Heart left ventricle (tissue), 16 donors: ENCODE data around the gene CTDP1. TPM values are rescaled to one million over a fixed set of nuclear protein-coding genes. Genes with fewer than 3 reads are reported as not detected.
A peak's percentile ranks its signal among the peaks of the same experiment; 100 is the strongest.

Source experiments
- ATAC-seq, 4 donors: fragments of 200-7000 bp; cut with Tn5 transposase; one replicate each; pipeline ENCODE4 v1.9.1; 2020 to 2022; ENCODE audit warnings: moderate library complexity in 4 of 4, mild to moderate bottlenecking in 3 of 4, moderate number of reproducible peaks in 1 of 4
- DNase-seq, 5 donors: peaks; one replicate each; pipeline ENCODE4 v3.0.0-alpha.2; 2020
- H3K27ac ChIP-seq, 12 donors: fragments of 200-600 bp; sonication (generic) in 4 of 12; one replicate each; pipeline versions ENCODE4 v1.5.0 to v1.8.0; 2016 to 2022; ENCODE audit warnings: mild to moderate bottlenecking in 2 of 12
- H3K27me3 ChIP-seq, 9 donors: fragments of 200-600 bp; sonication (generic) in 2 of 9; one replicate each; pipeline versions ENCODE4 v1.5.1 to v1.8.0; 2016 to 2022; ENCODE audit warnings: mild to moderate bottlenecking in 3 of 9
- H3K36me3 ChIP-seq, 9 donors: fragments of 200-600 bp; sonication (generic) in 2 of 9; one replicate each; pipeline versions ENCODE4 v1.5.0 to v1.8.0; 2018 to 2022; ENCODE audit warnings: mild to moderate bottlenecking in 2 of 9
- H3K4me1 ChIP-seq, 12 donors: fragments of 200-600 bp; sonication (generic) in 4 of 12; one replicate each; pipeline versions ENCODE4 v1.5.0 to v1.8.0; 2016 to 2022; ENCODE audit warnings: mild to moderate bottlenecking in 3 of 12
- H3K4me3 ChIP-seq, 12 donors: fragments of 200-600 bp; sonication (generic) in 4 of 12; one replicate each; pipeline versions ENCODE4 v1.5.0 to v1.8.0; 2017 to 2022; ENCODE audit warnings: mild to moderate bottlenecking in 9 of 12, moderate library complexity in 4 of 12
- H3K9me3 ChIP-seq, 12 donors: fragments of 200-600 bp; sonication (generic) in 4 of 12; one replicate each; pipeline versions ENCODE4 v1.5.0 to v1.8.0; 2016 to 2022; ENCODE audit warnings: mild to moderate bottlenecking in 1 of 12
- CTCF ChIP-seq, 12 donors: fragments of 200-600 bp; sonication (generic) in 4 of 12; IDR thresholded peaks; one replicate each; pipeline versions ENCODE4 v1.5.0 to v1.8.0; 2018 to 2022; ENCODE audit warnings: antibody characterized with exemption in 12 of 12, mild to moderate bottlenecking in 5 of 12
- POLR2A ChIP-seq, 2 donors: fragments of 450-650 bp; IDR thresholded peaks; one replicate each; pipeline ENCODE4 v1.6.1; 2017; ENCODE audit warnings: antibody characterized with exemption in 2 of 2, mild to moderate bottlenecking in 2 of 2, moderate library complexity in 2 of 2
- WGBS, 4 donors: extraction: QIAGEN DNeasy Blood & Tissue Kit in 2 of 4; methylation state at CpG; one replicate each; pipeline versions ENCODE4 v1.1.5 to v1.1.7; 2013 to 2018; 5-methylcytosine and 5-hydroxymethylcytosine counted together
- intact Hi-C, 10 donors: fragments of 100-400 bp; cut with DNase I; formaldehyde crosslinking; loops; one replicate each; pipeline versions ENCODE4 v1.11.1 to v1.14.2; 2022
- polyA plus RNA-seq, 2 donors: library from polyadenylated mRNA; stranded (reverse); fragments of 200-250 nt; gene quantifications; one replicate each; pipeline ENCODE4 v1.2.3, GENCODE V29; 2013
- total RNA-seq, 9 donors: library from RNA; depleted of rRNA in 2 of 9; stranded (reverse); fragments of >200 nt in 2 of 9; fragmentation: NEBNext Ultra II Directional in 3 of 9; extraction: Animal tissue kit (Norgen Biotek cat#: 25700) in 3 of 9; gene quantifications; one replicate each; pipeline versions ENCODE4 v1.1.0 to v1.2.4, GENCODE V29; 2016 to 2023
- donor health status: ischemic (EF 13 %, LVEDD 7.1; RV severe dilation, severe dysfunction).
- donor health status: healthy with polysubstance abuse.
- donor health status: DM: no; HTN: yes; CAD: no.
- donor health status: DM: no; HTN: no; CAD: no.
- donor health status: ischemic (EF 25% LVEDD 6.9; RV normal size, moderate dysfunction).
- donor health status: ischemic (EF 25% LVEDD 5.7; RV mildly dilated, moderate dysfunction).
- donor health status: healthy.
- donor health status: DM: yes; HTN: yes; CAD: no.
- donor health status: ischemic (EF 35%, LVEDD 5.7; RV mildly dilated, moderate dysfunction).
- donor health status: nonischemic (EF 11% LVEDD 7.7; RV severe dilation, severe dysfunction).
- donor health status: DM: yes; HTN: yes; CAD: no.
- donor health status: PGD.
- donor health status: ischemic (EF 29% LVEDD 5.4; RV normal size, mild dysfunction).
- donor health status: nonischemic (EF 23%, LVEDD 6.1; RV moderate dilation, normal function).

Gene CTDP1
- total and polyA plus RNA-seq, 11 donors = 6.0 to 17.1 (median 10.3) TPM

DNA sequence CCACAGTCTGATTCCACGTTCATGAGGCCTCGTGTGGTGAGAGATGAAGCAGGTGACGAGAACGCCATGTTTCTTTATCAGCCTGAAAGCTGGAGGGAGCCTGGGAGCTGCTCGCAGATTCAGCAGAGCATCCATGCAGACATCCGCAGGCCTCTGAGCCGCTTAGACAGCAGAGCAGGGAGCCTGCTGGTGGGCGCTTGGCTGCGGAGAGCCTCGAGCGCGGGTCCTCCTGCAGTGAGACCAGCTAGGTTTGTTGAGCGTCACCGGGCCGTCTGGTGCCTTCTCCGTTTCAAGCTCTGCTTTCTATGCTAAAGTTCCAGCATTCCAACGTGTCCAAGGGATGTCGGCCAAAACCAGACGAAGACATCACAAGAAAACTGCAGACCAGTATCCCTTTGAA is 27.6 kb downstream of the CTDP1 start:
- 91 to 94% (median 92%) methylated on average over 19 of the region's 19 CpGs for WGBS, 4 donors
- peak in 1 of 5 donors; percentile 1 for DNase-seq
- no peaks in the 10 kb centered on the region for H3K9me3 ChIP-seq
- no peak overlapping the region for H3K4me3 ChIP-seq
- TF ChIP-seq POLR2A (IDR thresholded peaks at IDR 0.05) (no peak), CTCF (IDR thresholded peaks at IDR 0.05) (no peak)
- ATAC-seq = no peak
- H3K4me1 ChIP-seq = no peaks in the 10 kb centered on the region
- no peaks in the 10 kb centered on the region for H3K27me3 ChIP-seq
- no peak overlapping the region for H3K27ac ChIP-seq
- intact Hi-C loops = no loop called here
- H3K36me3 ChIP-seq = peaks cover 0 to 97% (median 67%) of the 10 kb centered on the region in 9 donors

DNA sequence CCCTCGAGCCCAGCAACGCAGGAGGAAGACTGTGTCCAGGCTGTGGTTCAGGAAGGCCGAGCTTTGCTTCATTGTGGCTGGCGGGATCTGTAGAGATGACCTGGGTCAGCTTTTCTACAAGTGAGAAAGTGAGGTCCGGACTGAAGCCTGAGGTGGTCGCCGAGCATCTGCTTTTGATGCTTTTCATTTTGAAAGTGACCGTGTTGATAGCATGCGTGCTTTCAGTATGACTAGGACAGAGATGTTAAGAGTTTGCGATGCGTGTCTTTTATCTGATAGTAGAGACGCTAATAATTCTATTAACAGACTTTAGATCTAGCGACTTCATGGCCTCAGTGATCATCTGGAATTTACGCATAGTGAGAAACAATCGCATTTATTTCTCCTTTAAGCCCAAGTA is 28.1 kb downstream of the CTDP1 start:
- peaks cover 0 to 99% (median 70%) of the 10 kb centered on the region in 9 donors for H3K36me3 ChIP-seq

GRCh38 chr18:79708412-79708811 is 28.8 kb downstream of the CTDP1 start:
- ATAC-seq (no peak), DNase-seq (peak in 1 of 5 donors; percentile 9)
- H3K27me3 ChIP-seq = no peaks in the 10 kb centered on the region
- intact Hi-C loops = no loop called here
- H3K9me3 ChIP-seq = no peaks in the 10 kb centered on the region
- no peak overlapping the region for H3K27ac ChIP-seq
- no peak overlapping the region for H3K4me3 ChIP-seq
- TF ChIP-seq CTCF (IDR thresholded peaks at IDR 0.05) = no peak
- no peak for TF ChIP-seq POLR2A (IDR thresholded peaks at IDR 0.05)
- 94 to 96% (median 95%) methylated on average over 21 of the region's 21 CpGs for WGBS, 4 donors
- no peaks in the 10 kb centered on the region for H3K4me1 ChIP-seq
- peaks cover 0 to 99% (median 73%) of the 10 kb centered on the region in 9 donors for H3K36me3 ChIP-seq

More for the DNA sequence above, 28.1 kb downstream of the CTDP1 start:
- TF ChIP-seq POLR2A (IDR thresholded peaks at IDR 0.05) = no peak
- TF ChIP-seq CTCF (IDR thresholded peaks at IDR 0.05) = no peak
- Histone ChIP-seq H3K4me3 (no peak overlapping the region), H3K27me3 (no peaks in the 10 kb centered on the region), H3K4me1 (no peaks in the 10 kb centered on the region), H3K27ac (no peak overlapping the region), H3K9me3 (no peaks in the 10 kb centered on the region)
- intact Hi-C loops = no loop called here
- ATAC-seq (no peak), DNase-seq (peak in 1 of 5 donors; percentile 22)
- WGBS, 4 donors = 96 to 98% (median 97%) methylated on average over 15 of the region's 15 CpGs

- Histone ChIP-seq H3K4me3 (no peak overlapping the region), H3K27me3 (no peaks in the 10 kb centered on the region), H3K4me1 (no peaks in the 10 kb centered on the region), H3K36me3 (peaks cover 3 to 97% (median 68%) of the 10 kb centered on the region in 9 donors), H3K27ac (no peak overlapping the region), H3K9me3 (no peaks in the 10 kb centered on the region)
- DNase-seq = peak in 1 of 5 donors; percentile 9
- WGBS, 4 donors = 92 to 94% (median 93%) methylated on average over 20 of the region's 20 CpGs
- intact Hi-C loops = no loop called here
- ATAC-seq = no peak
- TF ChIP-seq POLR2A (IDR thresholded peaks at IDR 0.05) (no peak), CTCF (IDR thresholded peaks at IDR 0.05) (no peak)
Measured at GRCh38 chr18:79712206-79712857, 32.7 kb downstream of the CTDP1 start.
